ENCODE results near the gene SFTPD.

GRCh38 chr10:79994556-79994955, 45.7 kb upstream of the SFTPD start:
- TF ChIP-seq CTCF (IDR thresholded peaks at IDR 0.05), result no peak
- TF ChIP-seq POLR2A (IDR thresholded peaks at IDR 0.05), result no peak
